GM08714 (cell line): ENCODE results near the gene TPRN.

ENCODE experiments used
- H3K4me3 ChIP-seq: fragments of 200-500 bp; sonication (Bioruptor generic); 2 replicates; pipeline ENCODE4 v1.5.1; 2014; ENCODE audit warnings: mild to moderate bottlenecking, low read length, inconsistent platforms
- ZNF274 ChIP-seq: IDR thresholded peaks from 2 replicates; pipeline ENCODE4 v1.6.1; 2012; ENCODE audit warnings: mild to moderate bottlenecking, low read depth, low read length

Gene TPRN

DNA sequence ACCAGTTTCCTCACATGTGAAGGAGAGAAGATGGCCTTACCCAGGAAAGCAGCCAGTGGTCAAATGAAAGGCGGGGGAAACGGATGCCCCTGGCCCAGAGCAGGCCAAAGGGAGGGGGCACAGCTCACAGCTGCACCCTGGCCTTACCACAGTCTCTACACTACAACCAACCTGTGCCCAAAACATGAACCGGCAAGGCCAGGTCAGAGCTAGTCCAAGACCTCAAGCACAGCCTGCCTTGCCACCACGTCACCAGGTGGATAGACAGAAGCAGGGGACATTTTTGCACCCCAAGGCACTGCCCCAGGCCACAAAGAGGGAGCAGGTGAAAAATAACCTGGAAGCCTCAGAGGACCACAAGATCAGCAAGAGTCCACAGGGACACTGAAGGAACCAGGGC lies 57.1 kb downstream of the TPRN start:
- H3K4me3 ChIP-seq = no peak overlapping the region
- no peak for TF ChIP-seq ZNF274

DNA sequence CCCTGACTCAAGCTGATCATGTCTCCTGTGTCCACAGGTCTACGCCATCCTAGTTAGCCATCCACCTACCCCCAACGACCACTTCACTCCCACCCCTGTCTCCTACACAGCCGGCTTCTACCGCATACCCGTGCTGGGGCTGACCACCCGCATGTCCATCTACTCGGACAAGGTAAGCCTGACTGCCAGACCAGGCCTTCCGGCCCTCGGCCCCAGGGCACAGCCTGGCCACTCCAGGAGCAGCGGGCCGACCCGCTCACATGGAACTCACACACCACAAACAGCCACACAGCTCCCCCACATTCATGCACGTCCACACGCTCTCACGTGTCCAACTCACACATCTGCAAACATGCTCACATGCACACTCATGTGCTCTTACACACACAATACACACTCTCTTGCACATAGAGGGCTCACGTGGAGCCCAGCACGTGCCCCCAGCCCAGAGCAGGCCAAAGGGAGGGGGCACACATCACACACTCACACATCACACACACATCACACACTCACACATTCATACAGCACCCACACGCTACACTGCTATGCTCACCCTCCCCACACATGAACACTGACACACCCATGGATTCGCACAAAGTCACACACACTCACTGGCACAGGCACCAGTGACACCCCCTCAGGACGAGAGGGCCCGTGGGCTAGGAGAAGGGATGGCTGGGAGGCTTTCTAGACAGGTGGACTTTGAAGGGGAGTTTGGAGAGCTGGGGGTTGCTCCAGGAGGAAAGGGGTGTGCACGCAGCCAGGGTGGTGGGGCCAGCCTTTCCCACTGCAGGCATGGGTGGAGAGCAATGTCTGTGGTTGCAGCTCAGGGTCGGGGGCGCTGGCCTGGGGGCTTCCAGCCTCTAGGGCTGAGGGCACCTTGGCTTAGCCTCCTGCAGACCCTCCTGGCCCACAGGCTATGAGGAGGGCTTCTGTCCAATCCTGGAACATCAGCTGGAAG lies 58.3 kb downstream of the TPRN start:
- no peak overlapping the region for H3K4me3 ChIP-seq
- TF ChIP-seq ZNF274 = no peak
